SU-DHL-6 (cell line): ENCODE measurements around the gene LRRN3.

Experiments
- H2AFZ ChIP-seq: fragments of 200-600 bp; sonication (generic); 2 replicates; pipeline ENCODE4 v1.6.1; 2014; ENCODE audit warnings: low read depth, mild to moderate bottlenecking, moderate library complexity, mixed read lengths, antibody characterized with exemption, low read length; ENCODE audit not compliant: severe bottlenecking
- H3F3A ChIP-seq: fragments of 200-600 bp; shearing (Covaris generic); 2 replicates; pipeline ENCODE4 v1.6.0; 2016; ENCODE audit warnings: antibody characterized with exemption, mild to moderate bottlenecking; ENCODE audit not compliant: insufficient read depth
- H3K27ac ChIP-seq: fragments of 200-600 bp; sonication (generic); 2 replicates; pipeline ENCODE4 v1.5.1; 2016; ENCODE audit warnings: low read depth, mild to moderate bottlenecking, low read length, moderate library complexity, mixed read lengths
- H3K27me3 ChIP-seq: fragments of 200-600 bp; sonication (generic), shearing (Covaris generic); 2 replicates; pipeline ENCODE4 v1.6.0; 2014; ENCODE audit warnings: mild to moderate bottlenecking, low read length
- H3K36me3 ChIP-seq: fragments of 200-600 bp; sonication (generic); 2 replicates; pipeline ENCODE4 v1.6.1; 2014; ENCODE audit warnings: mild to moderate bottlenecking, low read length, mixed read lengths
- H3K4me2 ChIP-seq: fragments of 300-600, 200-600 bp; shearing (Covaris generic), sonication (generic); 2 replicates; pipeline ENCODE4 v1.6.0; 2014; ENCODE audit warnings: low read length, low read depth, mild to moderate bottlenecking; ENCODE audit not compliant: poor library complexity, severe bottlenecking
- H3K4me3 ChIP-seq: fragments of 200-600 bp; sonication (generic); 2 replicates; pipeline ENCODE4 v1.5.1; 2014; ENCODE audit warnings: antibody characterized with exemption, low read length, mild to moderate bottlenecking, mixed read lengths; ENCODE audit not compliant: insufficient read depth, poor library complexity, severe bottlenecking
- H3K79me2 ChIP-seq: fragments of 200-600 bp; sonication (generic); 2 replicates; pipeline ENCODE4 v1.6.1; 2014; ENCODE audit warnings: mild to moderate bottlenecking, low read length, moderate library complexity; ENCODE audit not compliant: insufficient read depth
- H3K9ac ChIP-seq: fragments of 200-600 bp; sonication (generic); 2 replicates; pipeline ENCODE4 v1.7.0; 2014; ENCODE audit warnings: mild to moderate bottlenecking, low read length
- H3K9me2 ChIP-seq: fragments of 200-600 bp; sonication (generic); replicated peaks from 2 replicates; pipeline ENCODE4 v1.6.1; 2014; ENCODE audit warnings: low read length; ENCODE audit not compliant: insufficient read depth
- H3K9me3 ChIP-seq: fragments of 200-600 bp; sonication (generic); 2 replicates; pipeline ENCODE4 v1.6.1; 2014; ENCODE audit warnings: low read length, mixed read lengths; ENCODE audit not compliant: insufficient read depth
- H4K20me1 ChIP-seq: fragments of 200-600 bp; sonication (generic); 2 replicates; pipeline ENCODE4 v1.6.1; 2014; ENCODE audit warnings: low read depth, mild to moderate bottlenecking, antibody characterized with exemption, low read length, moderate library complexity, mixed read lengths
- EZH2phosphoT487 ChIP-seq: fragments of 200-600 bp; sonication (generic), shearing (Covaris generic); conservative IDR thresholded peaks from 2 replicates; pipeline ENCODE4 v1.6.1; 2018; ENCODE audit warnings: mild to moderate bottlenecking, antibody characterized with exemption, low read length, moderate library complexity, mixed read lengths
- TF ChIP-seq, protein P1 (sequence below): fragments of 200-600 bp; sonication (generic); IDR thresholded peaks from one replicate; pipeline ENCODE4 v1.5.1; 2017; ENCODE audit warnings: antibody characterized with exemption, mild to moderate bottlenecking, low read length, moderate library complexity; ENCODE audit not compliant: insufficient read depth, poor library complexity, severe bottlenecking

The LRRN3 gene

DNA sequence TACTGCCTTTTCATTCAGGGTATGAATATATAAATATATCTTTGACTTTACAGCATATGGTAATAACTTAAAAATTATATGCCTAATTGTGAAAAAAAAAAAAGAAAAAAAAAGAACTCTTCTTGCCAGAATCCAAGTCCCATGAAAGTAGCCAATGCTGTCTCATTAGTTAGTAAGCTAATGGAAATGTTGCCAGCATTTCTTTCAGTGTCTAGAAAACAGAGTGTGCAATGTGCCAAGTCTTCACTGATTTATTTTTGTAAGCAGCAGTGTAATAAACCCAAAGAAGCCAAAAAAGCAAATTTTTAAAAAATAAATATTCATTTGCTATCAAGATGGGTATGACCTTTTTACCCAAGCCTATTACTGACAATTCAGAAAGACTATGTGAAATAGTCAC, 31.1 kb upstream of the LRRN3 start:
- H3K27me3 ChIP-seq: no peaks in the 10 kb centered on the region
- no peaks in the 10 kb centered on the region for H3K9me2 ChIP-seq
- no peak overlapping the region for H3K4me3 ChIP-seq
- no peaks in the 10 kb centered on the region for H4K20me1 ChIP-seq
- no peaks in the 10 kb centered on the region for H3K79me2 ChIP-seq
- no peak overlapping the region for H3K4me2 ChIP-seq
- TF ChIP-seq, protein P1, sequence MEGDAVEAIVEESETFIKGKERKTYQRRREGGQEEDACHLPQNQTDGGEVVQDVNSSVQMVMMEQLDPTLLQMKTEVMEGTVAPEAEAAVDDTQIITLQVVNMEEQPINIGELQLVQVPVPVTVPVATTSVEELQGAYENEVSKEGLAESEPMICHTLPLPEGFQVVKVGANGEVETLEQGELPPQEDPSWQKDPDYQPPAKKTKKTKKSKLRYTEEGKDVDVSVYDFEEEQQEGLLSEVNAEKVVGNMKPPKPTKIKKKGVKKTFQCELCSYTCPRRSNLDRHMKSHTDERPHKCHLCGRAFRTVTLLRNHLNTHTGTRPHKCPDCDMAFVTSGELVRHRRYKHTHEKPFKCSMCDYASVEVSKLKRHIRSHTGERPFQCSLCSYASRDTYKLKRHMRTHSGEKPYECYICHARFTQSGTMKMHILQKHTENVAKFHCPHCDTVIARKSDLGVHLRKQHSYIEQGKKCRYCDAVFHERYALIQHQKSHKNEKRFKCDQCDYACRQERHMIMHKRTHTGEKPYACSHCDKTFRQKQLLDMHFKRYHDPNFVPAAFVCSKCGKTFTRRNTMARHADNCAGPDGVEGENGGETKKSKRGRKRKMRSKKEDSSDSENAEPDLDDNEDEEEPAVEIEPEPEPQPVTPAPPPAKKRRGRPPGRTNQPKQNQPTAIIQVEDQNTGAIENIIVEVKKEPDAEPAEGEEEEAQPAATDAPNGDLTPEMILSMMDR: no peak
- no peak for TF ChIP-seq EZH2phosphoT487
- H3K9me3 ChIP-seq: peaks cover 26% of the 10 kb centered on the region; the same call in 1 of the 2 replicates
- H3F3A ChIP-seq: no peaks in the 10 kb centered on the region
- no peak overlapping the region for H2AFZ ChIP-seq
- no peaks in the 10 kb centered on the region for H3K36me3 ChIP-seq
- no peak overlapping the region for H3K9ac ChIP-seq
- H3K27ac ChIP-seq: no peak overlapping the region

DNA sequence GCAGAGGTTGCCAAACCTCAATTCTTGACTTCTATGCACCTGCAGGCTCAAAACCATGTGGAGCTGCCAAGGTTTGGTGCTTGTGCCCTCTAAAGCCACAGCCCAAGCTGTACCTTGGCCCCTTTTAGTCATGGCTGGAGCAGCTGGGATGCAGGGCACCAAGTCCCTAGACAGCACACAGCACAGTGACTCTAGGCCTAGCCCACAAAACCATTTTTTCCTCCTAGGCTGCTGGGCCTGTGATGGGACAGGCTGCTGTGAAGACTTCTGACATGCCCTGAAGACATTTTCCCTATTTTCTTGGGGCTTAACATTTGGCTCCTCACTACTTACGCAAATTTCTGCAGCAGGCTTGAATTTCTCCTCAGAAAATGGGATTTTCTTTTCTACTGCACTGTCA, 27.8 kb upstream of the LRRN3 start:
- Histone ChIP-seq H3K79me2 (no peaks in the 10 kb centered on the region), H3K9me3 (peaks cover 26% of the 10 kb centered on the region; the same call in 1 of the 2 replicates), H3K9ac (no peak overlapping the region), H3K4me3 (no peak overlapping the region), H3K27me3 (no peaks in the 10 kb centered on the region), H3K4me2 (no peak overlapping the region), H3K27ac (no peak overlapping the region), H3F3A (no peaks in the 10 kb centered on the region), H4K20me1 (no peaks in the 10 kb centered on the region), H3K9me2 (no peaks in the 10 kb centered on the region), H2AFZ (no peak overlapping the region), H3K36me3 (no peaks in the 10 kb centered on the region)
- no peak for TF ChIP-seq EZH2phosphoT487
- TF ChIP-seq, protein P1: no peak

DNA sequence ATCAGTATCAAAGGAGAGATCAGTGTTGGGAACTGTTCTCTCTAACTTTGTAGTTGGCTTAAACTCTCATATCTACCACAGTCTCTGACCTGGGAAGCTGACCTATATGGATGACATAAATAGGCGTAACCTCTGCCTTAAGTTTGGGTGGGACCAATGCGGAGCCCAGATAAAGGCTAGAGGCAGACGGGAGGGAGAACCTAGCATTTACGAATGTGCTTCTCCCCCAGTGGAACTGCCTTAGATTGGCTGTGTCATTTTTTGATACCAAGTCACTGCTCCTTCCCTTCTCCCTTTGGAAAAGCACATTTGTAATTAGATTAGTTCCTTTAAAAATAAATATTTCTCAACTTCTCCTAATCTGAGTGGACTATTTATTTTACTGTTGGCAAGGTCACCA, 23.7 kb upstream of the LRRN3 start:
- no peak overlapping the region for H3K4me2 ChIP-seq
- peaks cover 19% of the 10 kb centered on the region; the same call in 1 of the 2 replicates for H3K9me3 ChIP-seq

More for the DNA sequence above, 23.7 kb upstream of the LRRN3 start:
- no peak overlapping the region for H3K27ac ChIP-seq
- H3K9me2 ChIP-seq: no peaks in the 10 kb centered on the region
- H2AFZ ChIP-seq: no peak overlapping the region
- no peak overlapping the region for H3K4me3 ChIP-seq
- TF ChIP-seq, protein P1: no peak
- no peak for TF ChIP-seq EZH2phosphoT487
- no peaks in the 10 kb centered on the region for H3F3A ChIP-seq
- no peaks in the 10 kb centered on the region for H3K36me3 ChIP-seq
- H3K27me3 ChIP-seq: no peaks in the 10 kb centered on the region
- H4K20me1 ChIP-seq: no peaks in the 10 kb centered on the region
- no peak overlapping the region for H3K9ac ChIP-seq
- no peaks in the 10 kb centered on the region for H3K79me2 ChIP-seq
